ENCODE measurements around the gene MGAT3. TPM values are rescaled to one million over a fixed set of nuclear protein-coding genes. Genes with fewer than 3 reads are reported as not detected.

The MGAT3 gene
- total and polyA plus RNA-seq, 2 of the 13 experiments (the other 11 are each of a cell fraction or from before 2014, with no cell fraction given) = 0.11 to 0.15 TPM

- POLR2A ChIA-PET = interaction anchor here (0.7 to 2.0 kb wide), 5 partner anchors 21 to 35 kb away, joined by 3 to 7 read pairs (median 4); partner anchors contain the start of gene ATF4
- Histone ChIP-seq H3K4me1 (ENCODE audit: insufficient read depth, low read length) (peaks cover 44% of the 10 kb centered on the region), H3K27me3 (ENCODE audit: control insufficient read depth in 1 of 2, insufficient read depth in 2 of 2, low read length in 2 of 2) (peaks cover 0 to 2% of the 10 kb centered on the region in 2 experiments; a peak in 1 of 5 replicates), H2AFZ (ENCODE audit: low read length) (no peak overlapping the region), H3K79me2 (ENCODE audit: insufficient read depth, low read length) (no peaks in the 10 kb centered on the region), H3K4me3 (replicated peaks in 1 of 3; ENCODE audit: insufficient read depth in 1 of 3, low read depth in 2 of 3, low read length in 3 of 3) (no peak overlapping the region), H3K27ac (ENCODE audit: extremely low read length, insufficient read depth, low read length) (no peak overlapping the region), H3K4me2 (ENCODE audit: low read depth, low read length) (no peak overlapping the region), H3K9ac (ENCODE audit: insufficient read depth, low read depth, low read length) (no peak overlapping the region), H3K36me3 (replicated peaks in 1 of 2; ENCODE audit: control insufficient read depth in 1 of 2, insufficient read depth in 2 of 2, low read length in 2 of 2) (no peaks in the 10 kb centered on the region), H4K20me1 (ENCODE audit: insufficient read depth, low read length) (no peaks in the 10 kb centered on the region), H3K9me3 (ENCODE audit: low read length) (no peaks in the 10 kb centered on the region)
- TF ChIP-seq ZNF256 (CRISPR knock-in tag; conservative IDR thresholded peaks at IDR 0.05) = no peak
- no peak for TF ChIP-seq FOSL1 (CRISPR knock-in tag; IDR thresholded peaks at IDR 0.05; ENCODE audit: borderline replicate concordance)
- TF ChIP-seq, protein P1, sequence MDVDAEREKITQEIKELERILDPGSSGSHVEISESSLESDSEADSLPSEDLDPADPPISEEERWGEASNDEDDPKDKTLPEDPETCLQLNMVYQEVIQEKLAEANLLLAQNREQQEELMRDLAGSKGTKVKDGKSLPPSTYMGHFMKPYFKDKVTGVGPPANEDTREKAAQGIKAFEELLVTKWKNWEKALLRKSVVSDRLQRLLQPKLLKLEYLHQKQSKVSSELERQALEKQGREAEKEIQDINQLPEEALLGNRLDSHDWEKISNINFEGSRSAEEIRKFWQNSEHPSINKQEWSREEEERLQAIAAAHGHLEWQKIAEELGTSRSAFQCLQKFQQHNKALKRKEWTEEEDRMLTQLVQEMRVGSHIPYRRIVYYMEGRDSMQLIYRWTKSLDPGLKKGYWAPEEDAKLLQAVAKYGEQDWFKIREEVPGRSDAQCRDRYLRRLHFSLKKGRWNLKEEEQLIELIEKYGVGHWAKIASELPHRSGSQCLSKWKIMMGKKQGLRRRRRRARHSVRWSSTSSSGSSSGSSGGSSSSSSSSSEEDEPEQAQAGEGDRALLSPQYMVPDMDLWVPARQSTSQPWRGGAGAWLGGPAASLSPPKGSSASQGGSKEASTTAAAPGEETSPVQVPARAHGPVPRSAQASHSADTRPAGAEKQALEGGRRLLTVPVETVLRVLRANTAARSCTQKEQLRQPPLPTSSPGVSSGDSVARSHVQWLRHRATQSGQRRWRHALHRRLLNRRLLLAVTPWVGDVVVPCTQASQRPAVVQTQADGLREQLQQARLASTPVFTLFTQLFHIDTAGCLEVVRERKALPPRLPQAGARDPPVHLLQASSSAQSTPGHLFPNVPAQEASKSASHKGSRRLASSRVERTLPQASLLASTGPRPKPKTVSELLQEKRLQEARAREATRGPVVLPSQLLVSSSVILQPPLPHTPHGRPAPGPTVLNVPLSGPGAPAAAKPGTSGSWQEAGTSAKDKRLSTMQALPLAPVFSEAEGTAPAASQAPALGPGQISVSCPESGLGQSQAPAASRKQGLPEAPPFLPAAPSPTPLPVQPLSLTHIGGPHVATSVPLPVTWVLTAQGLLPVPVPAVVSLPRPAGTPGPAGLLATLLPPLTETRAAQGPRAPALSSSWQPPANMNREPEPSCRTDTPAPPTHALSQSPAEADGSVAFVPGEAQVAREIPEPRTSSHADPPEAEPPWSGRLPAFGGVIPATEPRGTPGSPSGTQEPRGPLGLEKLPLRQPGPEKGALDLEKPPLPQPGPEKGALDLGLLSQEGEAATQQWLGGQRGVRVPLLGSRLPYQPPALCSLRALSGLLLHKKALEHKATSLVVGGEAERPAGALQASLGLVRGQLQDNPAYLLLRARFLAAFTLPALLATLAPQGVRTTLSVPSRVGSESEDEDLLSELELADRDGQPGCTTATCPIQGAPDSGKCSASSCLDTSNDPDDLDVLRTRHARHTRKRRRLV (CRISPR knock-in tag; IDR thresholded peaks at IDR 0.05) = no peak
- TF ChIP-seq, protein P2, sequence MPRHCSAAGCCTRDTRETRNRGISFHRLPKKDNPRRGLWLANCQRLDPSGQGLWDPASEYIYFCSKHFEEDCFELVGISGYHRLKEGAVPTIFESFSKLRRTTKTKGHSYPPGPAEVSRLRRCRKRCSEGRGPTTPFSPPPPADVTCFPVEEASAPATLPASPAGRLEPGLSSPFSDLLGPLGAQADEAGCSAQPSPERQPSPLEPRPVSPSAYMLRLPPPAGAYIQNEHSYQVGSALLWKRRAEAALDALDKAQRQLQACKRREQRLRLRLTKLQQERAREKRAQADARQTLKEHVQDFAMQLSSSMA (CRISPR knock-in tag; IDR thresholded peaks at IDR 0.05) = no peak
- FAIRE-seq = no peak
- intact Hi-C loops (cut with micrococcal nuclease; ENCODE audit: unreplicated experiment) = loop anchor here (1.0 kb wide), 1 partner anchor 36 kb away; no protein-coding TSS in a partner anchor
- ATAC-seq = no peak
- no TSS peak for BruUV-seq (replicated peaks)
- no peak for DNase-seq (ENCODE audit: low spot score)
- 8% methylated on average over 4 of the region's 4 CpGs for WGBS (ENCODE audit: low lambda C conversion rate)
- CTCF ChIA-PET (ENCODE audit: low intra/inter-chr PET ratio, low total read pairs) = interaction anchor here (1.4 to 2.1 kb wide), 2 partner anchors 20 to 36 kb away, joined by 12 to 18 read pairs; no protein-coding TSS in a partner anchor
- in situ Hi-C loops (cut with HindIII; ENCODE audit: extremely low pct_ligation_motif_present, low pct_unique_long_range_greater_than_20kb) = no loop called here
These were observed 36.9 kb downstream of the MGAT3 start for GRCh38 chr22:39493759-39494158.
